HG02798 (cell line): ENCODE data around the gene CD86.

Experiments
- ATAC-seq: cut with Tn5 transposase; IDR thresholded peaks from one replicate; pipeline ENCODE4 v1.9.1; 2021; ENCODE audit warnings: mild to moderate bottlenecking; ENCODE audit not compliant: unreplicated experiment, poor library complexity

The CD86 gene

GRCh38 chr3:122057671-122058070 lies 2.5 kb downstream of the CD86 start:
- ATAC-seq, result no peak

GRCh38 chr3:122058294-122058693 lies 3.1 kb downstream of the CD86 start:
- ATAC-seq, result peak; percentile 45

GRCh38 chr3:122060040-122060698 lies 5.0 kb downstream of the CD86 start:
- no peak for ATAC-seq

GRCh38 chr3:122063908-122064307 lies 8.7 kb downstream of the CD86 start:
- ATAC-seq, result peak; percentile 37

- ATAC-seq, result no peak
Measured at GRCh38 chr3:122064326-122064725, 9.2 kb downstream of the CD86 start.

- peak; percentile 17 for ATAC-seq
Measured at GRCh38 chr3:122066331-122067213, 11.4 kb downstream of the CD86 start.

- ATAC-seq, result peak; percentile 46
Measured at GRCh38 chr3:122067214-122067550, 12.0 kb downstream of the CD86 start.

- peak; percentile 42 for ATAC-seq
Measured at GRCh38 chr3:122067588-122068240, 12.6 kb downstream of the CD86 start.

- ATAC-seq, result peak; percentile 69
Measured at GRCh38 chr3:122074621-122075265, 19.6 kb downstream of the CD86 start.

- ATAC-seq, result peak; percentile 1
Measured at GRCh38 chr3:122076491-122077292, 21.5 kb downstream of the CD86 start.

- ATAC-seq, result peak; percentile 21
Measured at GRCh38 chr3:122077293-122078234, 22.4 kb downstream of the CD86 start.

GRCh38 chr3:122078235-122078935 lies 23.2 kb downstream of the CD86 start:
- ATAC-seq, result no peak

GRCh38 chr3:122079524-122080206 lies 24.5 kb downstream of the CD86 start:
- ATAC-seq, result no peak

GRCh38 chr3:122080207-122080587 lies 25.0 kb downstream of the CD86 start:
- no peak for ATAC-seq

- peak; percentile 48 for ATAC-seq
Measured at GRCh38 chr3:122081543-122082247, 26.5 kb downstream of the CD86 start.

- no peak for ATAC-seq
Measured at GRCh38 chr3:122082357-122082756, 27.2 kb downstream of the CD86 start.

GRCh38 chr3:122084799-122085198 lies 29.6 kb downstream of the CD86 start:
- ATAC-seq, result no peak
